ENCODE results near the gene ENTR1.

DNA sequence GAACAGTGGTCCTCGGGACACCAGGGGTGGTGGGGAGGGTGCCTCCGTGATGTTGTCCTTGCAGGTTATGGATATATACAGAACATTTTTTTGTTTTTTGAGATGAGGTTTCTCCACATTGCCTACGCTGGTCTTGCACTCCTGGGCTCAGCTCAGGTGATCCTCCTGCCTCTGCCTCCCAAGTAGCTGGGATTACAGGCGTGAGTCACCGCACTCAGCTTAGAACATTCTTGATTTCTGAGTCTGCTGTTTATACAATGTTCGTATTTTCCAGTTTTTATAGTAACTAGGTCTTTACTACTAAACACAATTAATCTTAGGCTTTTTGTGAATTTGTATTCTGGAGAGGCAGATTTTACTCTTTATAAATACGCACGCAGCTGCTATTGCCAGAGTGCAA is 6.0 kb upstream of the ENTR1 start:
- TF ChIP-seq, protein P1, sequence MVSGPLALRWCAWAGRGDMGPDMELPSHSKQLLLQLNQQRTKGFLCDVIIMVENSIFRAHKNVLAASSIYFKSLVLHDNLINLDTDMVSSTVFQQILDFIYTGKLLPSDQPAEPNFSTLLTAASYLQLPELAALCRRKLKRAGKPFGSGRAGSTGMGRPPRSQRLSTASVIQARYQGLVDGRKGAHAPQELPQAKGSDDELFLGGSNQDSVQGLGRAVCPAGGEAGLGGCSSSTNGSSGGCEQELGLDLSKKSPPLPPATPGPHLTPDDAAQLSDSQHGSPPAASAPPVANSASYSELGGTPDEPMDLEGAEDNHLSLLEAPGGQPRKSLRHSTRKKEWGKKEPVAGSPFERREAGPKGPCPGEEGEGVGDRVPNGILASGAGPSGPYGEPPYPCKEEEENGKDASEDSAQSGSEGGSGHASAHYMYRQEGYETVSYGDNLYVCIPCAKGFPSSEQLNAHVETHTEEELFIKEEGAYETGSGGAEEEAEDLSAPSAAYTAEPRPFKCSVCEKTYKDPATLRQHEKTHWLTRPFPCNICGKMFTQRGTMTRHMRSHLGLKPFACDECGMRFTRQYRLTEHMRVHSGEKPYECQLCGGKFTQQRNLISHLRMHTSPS (CRISPR knock-in tag; IDR thresholded peaks at IDR 0.05; ENCODE audit: low read depth) = no peak
- TF ChIP-seq, protein P2, sequence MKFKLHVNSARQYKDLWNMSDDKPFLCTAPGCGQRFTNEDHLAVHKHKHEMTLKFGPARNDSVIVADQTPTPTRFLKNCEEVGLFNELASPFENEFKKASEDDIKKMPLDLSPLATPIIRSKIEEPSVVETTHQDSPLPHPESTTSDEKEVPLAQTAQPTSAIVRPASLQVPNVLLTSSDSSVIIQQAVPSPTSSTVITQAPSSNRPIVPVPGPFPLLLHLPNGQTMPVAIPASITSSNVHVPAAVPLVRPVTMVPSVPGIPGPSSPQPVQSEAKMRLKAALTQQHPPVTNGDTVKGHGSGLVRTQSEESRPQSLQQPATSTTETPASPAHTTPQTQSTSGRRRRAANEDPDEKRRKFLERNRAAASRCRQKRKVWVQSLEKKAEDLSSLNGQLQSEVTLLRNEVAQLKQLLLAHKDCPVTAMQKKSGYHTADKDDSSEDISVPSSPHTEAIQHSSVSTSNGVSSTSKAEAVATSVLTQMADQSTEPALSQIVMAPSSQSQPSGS (CRISPR knock-in tag; IDR thresholded peaks at IDR 0.05) = no peak
- no peak for TF ChIP-seq ZNF878 (CRISPR knock-in tag; IDR thresholded peaks at IDR 0.05)
- TF ChIP-seq, protein P3, sequence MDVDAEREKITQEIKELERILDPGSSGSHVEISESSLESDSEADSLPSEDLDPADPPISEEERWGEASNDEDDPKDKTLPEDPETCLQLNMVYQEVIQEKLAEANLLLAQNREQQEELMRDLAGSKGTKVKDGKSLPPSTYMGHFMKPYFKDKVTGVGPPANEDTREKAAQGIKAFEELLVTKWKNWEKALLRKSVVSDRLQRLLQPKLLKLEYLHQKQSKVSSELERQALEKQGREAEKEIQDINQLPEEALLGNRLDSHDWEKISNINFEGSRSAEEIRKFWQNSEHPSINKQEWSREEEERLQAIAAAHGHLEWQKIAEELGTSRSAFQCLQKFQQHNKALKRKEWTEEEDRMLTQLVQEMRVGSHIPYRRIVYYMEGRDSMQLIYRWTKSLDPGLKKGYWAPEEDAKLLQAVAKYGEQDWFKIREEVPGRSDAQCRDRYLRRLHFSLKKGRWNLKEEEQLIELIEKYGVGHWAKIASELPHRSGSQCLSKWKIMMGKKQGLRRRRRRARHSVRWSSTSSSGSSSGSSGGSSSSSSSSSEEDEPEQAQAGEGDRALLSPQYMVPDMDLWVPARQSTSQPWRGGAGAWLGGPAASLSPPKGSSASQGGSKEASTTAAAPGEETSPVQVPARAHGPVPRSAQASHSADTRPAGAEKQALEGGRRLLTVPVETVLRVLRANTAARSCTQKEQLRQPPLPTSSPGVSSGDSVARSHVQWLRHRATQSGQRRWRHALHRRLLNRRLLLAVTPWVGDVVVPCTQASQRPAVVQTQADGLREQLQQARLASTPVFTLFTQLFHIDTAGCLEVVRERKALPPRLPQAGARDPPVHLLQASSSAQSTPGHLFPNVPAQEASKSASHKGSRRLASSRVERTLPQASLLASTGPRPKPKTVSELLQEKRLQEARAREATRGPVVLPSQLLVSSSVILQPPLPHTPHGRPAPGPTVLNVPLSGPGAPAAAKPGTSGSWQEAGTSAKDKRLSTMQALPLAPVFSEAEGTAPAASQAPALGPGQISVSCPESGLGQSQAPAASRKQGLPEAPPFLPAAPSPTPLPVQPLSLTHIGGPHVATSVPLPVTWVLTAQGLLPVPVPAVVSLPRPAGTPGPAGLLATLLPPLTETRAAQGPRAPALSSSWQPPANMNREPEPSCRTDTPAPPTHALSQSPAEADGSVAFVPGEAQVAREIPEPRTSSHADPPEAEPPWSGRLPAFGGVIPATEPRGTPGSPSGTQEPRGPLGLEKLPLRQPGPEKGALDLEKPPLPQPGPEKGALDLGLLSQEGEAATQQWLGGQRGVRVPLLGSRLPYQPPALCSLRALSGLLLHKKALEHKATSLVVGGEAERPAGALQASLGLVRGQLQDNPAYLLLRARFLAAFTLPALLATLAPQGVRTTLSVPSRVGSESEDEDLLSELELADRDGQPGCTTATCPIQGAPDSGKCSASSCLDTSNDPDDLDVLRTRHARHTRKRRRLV (CRISPR knock-in tag; IDR thresholded peaks at IDR 0.05) = no peak
- TF ChIP-seq, protein P4, sequence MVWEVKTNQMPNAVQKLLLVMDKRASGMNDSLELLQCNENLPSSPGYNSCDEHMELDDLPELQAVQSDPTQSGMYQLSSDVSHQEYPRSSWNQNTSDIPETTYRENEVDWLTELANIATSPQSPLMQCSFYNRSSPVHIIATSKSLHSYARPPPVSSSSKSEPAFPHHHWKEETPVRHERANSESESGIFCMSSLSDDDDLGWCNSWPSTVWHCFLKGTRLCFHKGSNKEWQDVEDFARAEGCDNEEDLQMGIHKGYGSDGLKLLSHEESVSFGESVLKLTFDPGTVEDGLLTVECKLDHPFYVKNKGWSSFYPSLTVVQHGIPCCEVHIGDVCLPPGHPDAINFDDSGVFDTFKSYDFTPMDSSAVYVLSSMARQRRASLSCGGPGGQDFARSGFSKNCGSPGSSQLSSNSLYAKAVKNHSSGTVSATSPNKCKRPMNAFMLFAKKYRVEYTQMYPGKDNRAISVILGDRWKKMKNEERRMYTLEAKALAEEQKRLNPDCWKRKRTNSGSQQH (CRISPR knock-in tag; IDR thresholded peaks at IDR 0.05; ENCODE audit: low read depth) = no peak

Measured in HepG2 (cell line).